Liver (tissue), 9 donors: ENCODE data around the gene CDH4. TPM values are rescaled to one million over a fixed set of nuclear protein-coding genes. Genes with fewer than 3 reads are reported as not detected.

Source experiments
- DNase-seq: peaks from one replicate; pipeline ENCODE4 v3.0.0-alpha.2; 2017; ENCODE audit warnings: low spot score
- H3K27ac ChIP-seq, 2 donors: one replicate each; pipeline ENCODE4 v1.7.0; 2013; ENCODE audit warnings: inconsistent platforms in 2 of 2, low read length in 2 of 2, control low read depth in 1 of 2, low read depth in 1 of 2, mild to moderate bottlenecking in 1 of 2
- H3K27me3 ChIP-seq, 4 donors: one replicate each; pipeline versions ENCODE4 v1.6.1 to v1.7.0; 2013; ENCODE audit warnings: low read length in 3 of 4, inconsistent platforms in 1 of 4, mild to moderate bottlenecking in 1 of 4, moderate library complexity in 1 of 4; ENCODE audit not compliant: control insufficient read depth in 4 of 4, insufficient read depth in 4 of 4
- H3K36me3 ChIP-seq, 4 donors: one replicate each; pipeline versions ENCODE4 v1.6.1 to v1.7.0; 2013; ENCODE audit warnings: low read length in 3 of 4, mild to moderate bottlenecking in 3 of 4, low read depth in 1 of 4, moderate library complexity in 1 of 4; ENCODE audit not compliant: control insufficient read depth in 4 of 4, insufficient read depth in 3 of 4
- H3K4me1 ChIP-seq, 4 donors: one replicate each; pipeline versions ENCODE4 v1.6.1 to v1.7.0; 2013; ENCODE audit warnings: low read length in 3 of 4, mild to moderate bottlenecking in 3 of 4, moderate library complexity in 1 of 4; ENCODE audit not compliant: control insufficient read depth in 4 of 4, insufficient read depth in 4 of 4
- H3K4me3 ChIP-seq, 3 donors: one replicate each; pipeline versions ENCODE4 v1.6.1 to v1.7.0; 2013; ENCODE audit warnings: low read length in 3 of 3, control low read depth in 1 of 3, low read depth in 1 of 3, mild to moderate bottlenecking in 1 of 3
- H3K9ac ChIP-seq, 2 donors: one replicate each; pipeline ENCODE4 v1.7.0; 2013; ENCODE audit warnings: low read length in 2 of 2, mild to moderate bottlenecking in 2 of 2, moderate library complexity in 2 of 2, control low read depth in 1 of 2, low read depth in 1 of 2
- H3K9me3 ChIP-seq, 4 donors: one replicate each; pipeline versions ENCODE4 v1.6.1 to v1.7.0; 2013; ENCODE audit warnings: low read length in 3 of 4; ENCODE audit not compliant: control insufficient read depth in 4 of 4
- ATF3 ChIP-seq: IDR thresholded peaks from 2 replicates; pipeline ENCODE4 v1.6.1; 2016; ENCODE audit warnings: antibody characterized with exemption
- CTCF ChIP-seq: fragments of 150-350 bp; IDR thresholded peaks from 2 replicates; pipeline ENCODE4 v1.5.1; 2017; ENCODE audit warnings: improper control_type of control experiment, low read depth, low read length; ENCODE audit not compliant: missing input control
- EGR1 ChIP-seq, 2 donors: IDR thresholded peaks; 2 replicates each; pipeline ENCODE4 v1.6.1; 2016 to 2018; ENCODE audit warnings: antibody characterized with exemption in 2 of 2, low read depth in 2 of 2
- FOXA1 ChIP-seq: IDR thresholded peaks from 2 replicates; pipeline ENCODE4 v1.6.1; 2016; ENCODE audit warnings: antibody characterized with exemption
- FOXA2 ChIP-seq: IDR thresholded peaks from 2 replicates; pipeline ENCODE4 v1.6.1; 2016; ENCODE audit warnings: antibody characterized with exemption
- GABPA ChIP-seq, 2 donors: IDR thresholded peaks in 1 of 2; conservative IDR thresholded peaks in 1 of 2; 2 replicates each; pipeline ENCODE4 v1.6.1; 2016; ENCODE audit warnings: antibody characterized with exemption in 2 of 2, mild to moderate bottlenecking in 1 of 2, moderate library complexity in 1 of 2
- HNF4A ChIP-seq, 2 donors: conservative IDR thresholded peaks; 2 replicates each; pipeline ENCODE4 v1.6.1; 2016; ENCODE audit warnings: antibody characterized with exemption in 2 of 2, mild to moderate bottlenecking in 2 of 2
- HNF4G ChIP-seq: IDR thresholded peaks from 2 replicates; pipeline ENCODE4 v1.6.1; 2016; ENCODE audit warnings: antibody characterized with exemption
- JUND ChIP-seq, 2 donors: IDR thresholded peaks; 2 replicates each; pipeline ENCODE4 v1.6.1; 2016; ENCODE audit warnings: antibody characterized with exemption in 2 of 2
- NR2F2 ChIP-seq: IDR thresholded peaks from 2 replicates; pipeline ENCODE4 v1.6.1; 2016; ENCODE audit warnings: antibody characterized with exemption
- RAD21 ChIP-seq, 2 donors: IDR thresholded peaks; 2 replicates each; pipeline ENCODE4 v1.6.1; 2016; ENCODE audit warnings: antibody characterized with exemption in 2 of 2, mild to moderate bottlenecking in 2 of 2
- RXRA ChIP-seq, 2 donors: IDR thresholded peaks; 2 replicates each; pipeline ENCODE4 v1.6.1; 2017 to 2018; ENCODE audit warnings: antibody characterized with exemption in 2 of 2, mild to moderate bottlenecking in 1 of 2
- SP1 ChIP-seq: IDR thresholded peaks from 2 replicates; pipeline ENCODE4 v1.6.1; 2018; ENCODE audit warnings: antibody characterized with exemption, mild to moderate bottlenecking
- TAF1 ChIP-seq: conservative IDR thresholded peaks from 2 replicates; pipeline ENCODE4 v1.6.1; 2016; ENCODE audit warnings: antibody characterized with exemption, mild to moderate bottlenecking
- YY1 ChIP-seq: IDR thresholded peaks from 2 replicates; pipeline ENCODE4 v1.6.1; 2016; ENCODE audit warnings: antibody characterized with exemption, mild to moderate bottlenecking
- ZBTB33 ChIP-seq: IDR thresholded peaks from 2 replicates; pipeline ENCODE4 v1.6.1; 2016; ENCODE audit warnings: antibody characterized with exemption
- WGBS: extraction: QIAGEN DNeasy Blood & Tissue Kit; methylation state at CpG from one replicate; pipeline ENCODE4 v1.1.7; 2013; 5-methylcytosine and 5-hydroxymethylcytosine counted together
- polyA plus RNA-seq, 2 donors: library from polyadenylated mRNA; stranded (reverse) in 1 of 2; unstranded in 1 of 2; fragments of 200-250 nt in 1 of 2; fragments of >200 nt in 1 of 2; fragmentation: Nextera tagmentation in 1 of 2; extraction: Ambion mirVana in 1 of 2; gene quantifications; one replicate each; pipeline versions ENCODE4 v1.2.1 to v1.2.3, GENCODE V29; 2013 to 2015
- total RNA-seq, 2 donors: library from RNA; depleted of rRNA; stranded (reverse); fragments of >200 nt; gene quantifications; one replicate each; pipeline ENCODE4 v1.2.3, GENCODE V29; 2014
- TF ChIP-seq, protein P1 (sequence below): IDR thresholded peaks from 2 replicates; pipeline ENCODE4 v1.6.1; 2016; ENCODE audit warnings: antibody characterized with exemption
- donor health status: healthy.
- donor health status: healthy.
- donor health status: healthy.
- donor health status: healthy.
- donor health status: healthy.

CDH4 gene
- total and polyA plus RNA-seq, 4 donors: 0.03 to 0.25 (median 0.19) TPM; not detected in 1

DNA sequence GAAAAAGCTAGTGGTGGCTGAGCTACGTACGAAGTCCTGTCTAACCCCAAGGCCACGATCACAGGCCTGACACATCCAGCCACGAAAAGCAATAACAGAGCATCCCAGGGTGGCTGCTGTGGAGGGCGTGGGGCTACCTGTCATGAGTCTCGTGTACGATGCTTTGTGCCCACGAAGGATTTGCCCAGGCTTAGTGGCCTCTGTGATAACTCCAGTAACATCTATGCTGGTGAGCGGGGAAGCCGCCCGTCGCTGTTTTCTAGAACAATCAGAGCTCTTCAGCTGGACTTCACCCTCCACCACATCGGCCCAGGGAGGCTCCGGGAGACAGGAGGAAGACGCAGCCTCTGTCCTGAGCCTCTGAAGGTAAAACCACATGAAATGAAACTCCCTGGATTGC lies 563.1 kb downstream of the CDH4 start (continued):
- TF ChIP-seq ZBTB33: no peak
- no peak for TF ChIP-seq HNF4G
- TF ChIP-seq YY1: no peak
- no peak for TF ChIP-seq ATF3
- no peak for TF ChIP-seq EGR1 (IDR thresholded peaks at IDR 0.05; ENCODE audit: low read depth in 2 of 2)

GRCh38 chr20:61815678-61816077 lies 563.6 kb downstream of the CDH4 start:
- Histone ChIP-seq H3K4me1 (no peaks in the 10 kb centered on the region), H3K27me3 (no peaks in the 10 kb centered on the region), H3K4me3 (no peak overlapping the region), H3K27ac (no peak overlapping the region), H3K9ac (no peak overlapping the region), H3K9me3 (no peaks in the 10 kb centered on the region), H3K36me3 (no peaks in the 10 kb centered on the region)
- WGBS: 77% methylated on average over 12 of the region's 12 CpGs
- TF ChIP-seq NR2F2 (no peak), FOXA2 (no peak), GABPA (IDR thresholded peaks at IDR 0.05 in 1 of 2, conservative IDR thresholded peaks at IDR 0.05 in 1 of 2) (no peak), JUND (IDR thresholded peaks at IDR 0.05) (no peak), ZBTB33 (no peak), HNF4G (no peak), TAF1 (no peak), HNF4A (conservative IDR thresholded peaks at IDR 0.05) (no peak), RXRA (IDR thresholded peaks at IDR 0.05) (no peak)
- DNase-seq: no peak

DNA sequence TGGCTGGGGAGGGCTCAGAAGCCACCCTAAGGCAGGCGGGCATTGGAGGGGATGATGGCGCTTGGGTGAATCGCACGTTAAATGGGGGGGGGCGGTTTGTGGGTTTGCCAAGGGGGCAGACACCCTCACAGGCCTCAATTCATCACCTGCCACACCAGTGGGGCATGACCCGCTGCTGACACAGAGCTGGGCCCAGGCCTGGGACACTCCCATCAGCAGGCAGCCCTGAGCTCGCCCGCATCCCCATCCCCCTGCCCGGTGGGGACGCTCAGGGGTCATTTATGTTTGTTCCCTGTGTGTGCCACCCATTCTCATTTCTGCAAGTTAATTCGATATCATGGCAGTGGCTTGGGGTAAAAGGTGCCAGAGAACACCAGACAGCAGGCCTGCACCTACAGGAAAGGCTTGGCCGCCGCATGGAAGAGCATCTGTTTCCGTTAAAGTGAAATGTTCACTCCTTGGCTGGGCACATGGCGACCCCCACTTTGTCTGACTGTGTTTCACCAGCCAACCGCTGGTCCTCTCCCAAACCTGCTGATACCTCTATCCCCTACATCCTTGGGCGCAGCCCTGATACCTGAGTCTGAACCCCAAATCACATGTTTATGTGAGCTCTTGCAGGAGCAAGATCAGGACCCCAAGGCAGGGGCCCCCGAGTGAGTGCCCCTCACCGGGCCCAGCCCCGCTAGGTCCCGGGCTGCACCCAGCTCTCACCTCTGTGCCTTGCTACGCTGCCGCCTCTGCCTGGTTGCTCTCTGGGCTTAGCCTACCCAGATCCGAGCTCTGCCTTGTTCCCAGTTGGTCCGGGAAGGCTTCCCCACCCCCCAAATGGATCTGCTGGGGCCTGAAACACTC lies 564.8 kb downstream of the CDH4 start:
- Histone ChIP-seq H3K27ac (no peak overlapping the region), H3K4me3 (no peak overlapping the region)
- DNase-seq: no peak
- TF ChIP-seq RAD21 (IDR thresholded peaks at IDR 0.05): no peak
- no peak for TF ChIP-seq FOXA2
- no peak for TF ChIP-seq HNF4G
- no peak for TF ChIP-seq JUND (IDR thresholded peaks at IDR 0.05)
- TF ChIP-seq ZBTB33: no peak
- TF ChIP-seq, protein P1, sequence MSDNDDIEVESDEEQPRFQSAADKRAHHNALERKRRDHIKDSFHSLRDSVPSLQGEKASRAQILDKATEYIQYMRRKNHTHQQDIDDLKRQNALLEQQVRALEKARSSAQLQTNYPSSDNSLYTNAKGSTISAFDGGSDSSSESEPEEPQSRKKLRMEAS: no peak
- no peak for TF ChIP-seq EGR1 (IDR thresholded peaks at IDR 0.05; ENCODE audit: low read depth in 2 of 2)
- TF ChIP-seq HNF4A (conservative IDR thresholded peaks at IDR 0.05): no peak
- TF ChIP-seq TAF1: no peak
- no peak for TF ChIP-seq FOXA1
- TF ChIP-seq CTCF: no peak
- no peak for TF ChIP-seq SP1
- TF ChIP-seq ATF3: no peak
- TF ChIP-seq YY1: no peak
- no peak for TF ChIP-seq GABPA (IDR thresholded peaks at IDR 0.05 in 1 of 2, conservative IDR thresholded peaks at IDR 0.05 in 1 of 2)

More for the DNA sequence above, 564.8 kb downstream of the CDH4 start:
- 81% methylated on average over 25 of the region's 25 CpGs for WGBS
- Histone ChIP-seq H3K36me3 (no peaks in the 10 kb centered on the region), H3K4me1 (no peaks in the 10 kb centered on the region), H3K9ac (no peak overlapping the region), H3K9me3 (no peaks in the 10 kb centered on the region), H3K27me3 (no peaks in the 10 kb centered on the region)
